HG03196 (cell line): ENCODE results near the gene ZNF236.
"Not testable (repeated sequence)": the region's sequence is repeated elsewhere in the genome, so short reads cannot be mapped to it uniquely, and the experiment has no call there.

ENCODE experiments used
- ATAC-seq: cut with Tn5 transposase; IDR thresholded peaks from one replicate; pipeline ENCODE4 v1.9.1; 2021; ENCODE audit not compliant: unreplicated experiment

Gene ZNF236

DNA sequence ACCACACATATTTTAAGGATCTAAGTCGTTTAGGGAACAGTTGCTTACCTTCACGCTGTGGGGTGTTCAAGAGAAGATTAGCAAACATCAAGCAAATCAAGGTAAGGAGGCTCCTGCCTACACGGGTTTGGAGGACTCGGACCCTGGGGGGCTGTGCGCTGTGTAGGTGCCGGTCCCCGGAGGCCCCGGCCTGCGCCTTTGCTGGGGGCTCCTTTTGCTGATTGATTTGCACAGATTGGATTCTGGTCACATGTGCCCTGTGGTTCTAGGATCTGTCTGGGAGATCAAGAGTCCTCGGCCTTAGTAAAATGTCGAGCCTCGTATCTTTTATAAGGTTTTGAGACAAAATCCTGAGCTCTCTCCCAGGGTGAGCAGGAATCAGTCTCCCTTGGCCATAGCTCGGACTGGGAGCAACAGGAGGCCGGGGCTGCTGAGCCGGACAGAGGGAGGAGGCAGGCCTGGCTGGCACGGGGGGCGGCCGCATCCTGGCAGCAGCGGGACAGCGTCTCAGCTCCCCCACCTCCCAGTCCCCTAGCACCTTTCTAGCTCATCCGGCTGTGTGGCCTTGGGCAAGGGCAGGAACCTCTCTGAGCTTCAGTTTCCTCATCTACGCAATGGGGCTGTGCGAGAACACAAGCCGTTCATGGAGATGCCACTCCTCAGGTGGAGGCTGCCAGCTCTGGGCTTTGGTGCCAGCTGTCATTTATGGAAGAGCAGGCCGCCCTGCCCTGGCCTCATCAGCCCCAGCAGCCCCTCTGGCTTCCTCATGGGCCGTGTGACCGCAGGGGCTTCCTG is 163.0 kb downstream of the ZNF236 start:
- no peak for ATAC-seq

DNA sequence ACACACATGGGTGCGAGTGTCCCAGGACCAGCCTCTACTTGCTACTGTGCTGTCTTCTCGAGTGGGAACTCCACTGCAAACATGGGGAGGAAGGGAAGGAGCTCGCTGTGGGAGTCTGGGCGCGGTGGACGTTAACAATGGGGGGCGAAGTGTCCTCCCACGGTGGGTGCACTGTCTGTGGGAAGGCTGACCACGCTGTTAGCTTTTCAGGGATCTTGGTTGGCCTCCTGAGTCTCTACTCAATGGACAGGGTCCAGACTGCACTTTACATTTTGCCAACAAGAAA is 163.5 kb downstream of the ZNF236 start:
- no peak for ATAC-seq

DNA sequence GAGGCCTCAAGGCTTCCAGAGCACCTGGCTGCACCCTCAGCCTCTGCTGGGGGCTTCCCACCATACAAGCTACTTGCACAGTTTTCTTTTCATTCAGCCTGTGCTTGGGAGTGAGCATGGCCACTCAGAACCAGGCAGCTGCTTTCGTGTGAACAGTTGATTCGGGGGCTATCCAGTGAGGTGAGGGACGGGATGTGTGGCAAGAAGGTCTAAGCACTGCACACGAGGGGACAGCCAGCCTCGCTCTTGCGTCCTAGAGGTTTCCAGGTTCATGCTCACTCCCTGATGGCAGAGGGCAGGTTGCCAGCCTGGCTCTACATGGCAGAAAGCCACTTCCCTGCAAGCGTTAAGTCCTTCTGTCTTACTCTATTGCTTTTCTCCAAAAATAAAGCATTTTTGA is 164.0 kb downstream of the ZNF236 start:
- no peak for ATAC-seq

DNA sequence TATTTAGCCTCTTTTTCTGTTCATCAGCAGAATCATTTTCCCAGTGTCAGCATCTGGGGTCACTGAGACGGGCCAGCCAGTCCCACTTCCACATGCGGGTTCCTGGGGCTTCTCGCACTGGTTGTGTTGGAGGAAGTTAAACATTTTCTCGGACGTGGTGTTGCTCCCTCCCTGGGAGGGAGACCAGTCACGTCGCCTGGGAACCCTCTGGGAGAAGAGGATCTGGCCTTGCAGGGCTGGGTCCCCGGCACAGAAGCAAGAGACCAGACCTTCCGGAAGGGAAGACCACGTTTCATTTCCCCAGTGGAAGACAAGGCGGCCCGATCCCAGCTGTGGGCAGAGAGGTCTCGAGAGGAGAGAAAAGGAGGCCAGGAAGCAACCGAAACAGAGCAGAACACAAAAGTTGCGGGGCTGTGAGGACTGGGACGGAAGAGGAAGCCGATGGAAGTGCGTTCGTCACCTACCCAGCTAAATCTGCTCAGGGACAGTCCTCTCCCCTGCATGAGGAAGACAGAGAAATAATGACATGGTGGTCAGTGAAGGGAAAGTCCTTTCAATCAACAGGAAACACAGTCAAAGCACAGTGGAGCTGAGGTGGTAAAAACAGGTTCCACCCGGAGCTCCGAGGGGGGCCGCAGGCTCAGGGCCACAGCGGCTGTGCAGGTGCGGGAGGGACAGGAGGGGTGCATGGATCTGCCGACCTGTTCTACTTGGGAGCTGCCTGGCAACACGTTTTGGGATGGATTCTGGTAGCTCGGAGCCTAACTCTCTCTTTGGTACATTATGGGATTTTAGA is 165.9 kb downstream of the ZNF236 start:
- no peak for ATAC-seq

DNA sequence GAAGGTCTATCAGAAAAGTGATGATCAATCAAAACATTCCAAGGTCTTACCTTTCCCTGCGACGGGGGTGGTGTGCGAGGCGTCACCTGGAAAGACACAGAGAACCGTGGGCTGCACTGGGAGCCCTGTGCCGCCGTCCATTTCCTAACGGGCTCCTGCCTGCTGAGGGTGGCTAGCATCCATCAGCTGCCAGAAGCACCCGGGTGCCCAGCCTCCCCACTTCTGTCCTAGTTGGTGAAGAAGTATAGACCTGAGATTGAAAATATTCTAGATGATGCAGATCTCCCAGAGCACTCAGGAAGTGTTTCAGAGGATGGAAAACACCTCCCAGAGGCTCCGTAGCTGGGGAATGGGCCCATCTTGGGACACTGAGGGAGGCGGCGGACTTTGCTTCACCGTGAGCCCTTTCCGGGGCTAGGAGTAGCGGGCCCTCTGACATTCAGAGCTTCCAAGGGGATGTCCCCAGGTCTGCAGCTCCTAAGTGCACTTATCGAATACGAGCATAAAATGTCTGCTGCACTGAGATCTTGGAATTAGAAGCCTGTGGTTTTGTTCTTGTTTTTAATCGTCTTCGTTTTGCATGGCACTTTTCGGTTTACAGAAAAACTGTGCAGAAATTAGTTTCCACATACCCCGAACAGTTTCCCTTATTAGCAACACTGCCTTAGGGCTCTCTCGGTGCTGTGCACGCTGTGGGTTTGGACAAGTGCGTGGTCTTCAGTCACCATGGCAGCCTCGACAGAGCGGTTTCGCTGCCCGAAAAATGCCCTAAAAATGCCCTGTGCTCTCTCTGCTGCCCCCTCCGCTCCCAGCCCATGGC is 166.7 kb downstream of the ZNF236 start:
- no peak for ATAC-seq

DNA sequence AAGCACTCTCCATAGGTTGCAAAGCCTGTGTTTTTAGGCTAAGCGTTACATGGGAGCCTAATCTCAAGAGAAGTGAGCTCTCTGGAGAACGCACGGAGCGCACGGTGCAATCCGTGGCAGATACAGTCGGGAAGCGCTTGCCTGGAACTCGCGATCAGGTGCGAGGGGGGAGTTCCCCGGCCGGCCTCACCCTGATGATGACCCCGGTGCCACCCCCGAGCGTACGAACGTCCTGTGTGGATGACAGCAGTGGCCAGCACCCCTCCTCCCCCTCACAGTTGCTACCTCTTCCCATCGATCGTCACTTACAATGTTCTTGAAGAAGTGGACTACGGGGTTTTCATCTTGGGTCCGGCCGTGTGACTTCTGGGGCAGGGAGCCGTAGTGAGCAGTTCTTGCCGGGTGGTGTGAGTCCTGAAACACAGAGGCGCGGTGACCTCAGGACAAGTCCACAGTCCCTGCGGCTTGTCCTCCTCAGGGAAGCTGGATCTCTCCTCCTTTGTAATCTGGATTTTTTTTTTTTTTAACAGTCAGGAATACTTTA is 167.4 kb downstream of the ZNF236 start:
- ATAC-seq = no peak

DNA sequence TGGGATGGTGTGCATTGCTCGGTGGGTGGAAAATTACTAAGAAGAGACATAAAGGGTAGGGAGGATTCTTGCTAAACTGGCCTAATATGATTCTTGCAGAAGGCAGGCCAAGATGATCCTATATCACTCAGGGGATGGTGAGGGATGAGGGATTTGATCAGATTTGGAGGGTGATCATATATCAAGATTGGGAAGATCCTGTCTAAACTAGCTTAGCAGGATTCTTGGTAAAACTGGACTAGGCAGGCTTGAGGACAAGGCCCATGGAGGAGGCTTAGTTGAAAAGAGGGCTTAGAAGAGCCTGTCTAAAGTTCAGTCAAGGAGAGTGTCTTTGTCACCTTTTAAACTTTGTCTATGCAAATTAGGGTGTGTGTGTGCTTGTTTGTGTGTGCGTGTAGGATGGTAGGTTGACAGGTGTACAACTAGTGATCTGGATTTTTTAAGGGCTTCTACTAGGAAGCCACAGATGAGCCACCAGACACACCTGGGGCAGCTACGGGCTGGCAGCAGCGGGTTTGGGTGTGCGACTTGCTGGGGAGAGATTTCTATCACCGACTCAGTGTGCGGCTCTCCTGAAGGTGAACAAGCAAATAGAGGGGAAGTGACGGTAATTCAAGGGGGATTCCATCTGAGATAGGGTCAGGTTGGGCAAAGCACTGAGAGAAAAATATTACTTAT is 168.1 kb downstream of the ZNF236 start:
- not testable (repeated sequence) for ATAC-seq

DNA sequence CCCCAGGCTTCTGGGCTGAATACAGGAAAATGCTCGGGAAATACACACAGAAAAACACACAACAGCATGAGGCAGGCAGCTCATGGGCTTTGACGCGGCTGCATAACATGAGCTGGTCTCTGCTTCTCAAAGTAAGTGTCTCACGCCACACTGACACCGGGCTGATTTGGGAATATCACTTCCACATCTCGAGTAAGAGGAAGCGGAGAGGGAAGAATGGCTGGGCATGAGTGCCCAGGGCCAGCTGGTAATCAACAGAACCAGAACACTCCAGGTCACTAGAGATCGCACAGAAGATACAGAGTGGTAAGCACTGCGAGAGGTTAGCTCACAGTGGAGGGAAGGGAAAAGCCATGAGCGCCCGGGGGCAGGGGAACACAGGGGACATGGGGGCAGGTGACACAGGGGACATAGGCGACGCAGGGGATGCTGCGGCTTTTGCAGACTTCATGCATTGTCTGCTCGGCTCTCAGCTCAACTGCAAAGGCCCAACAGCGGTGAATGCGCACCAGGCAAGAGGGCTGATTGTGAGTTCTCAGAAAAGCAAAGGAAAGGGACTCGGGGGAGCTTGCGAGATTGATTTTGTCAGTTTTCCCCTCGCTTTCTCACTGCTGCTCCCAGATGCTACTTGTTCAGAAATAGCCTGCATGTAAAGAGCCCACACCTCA is 168.8 kb downstream of the ZNF236 start:
- ATAC-seq = no peak

DNA sequence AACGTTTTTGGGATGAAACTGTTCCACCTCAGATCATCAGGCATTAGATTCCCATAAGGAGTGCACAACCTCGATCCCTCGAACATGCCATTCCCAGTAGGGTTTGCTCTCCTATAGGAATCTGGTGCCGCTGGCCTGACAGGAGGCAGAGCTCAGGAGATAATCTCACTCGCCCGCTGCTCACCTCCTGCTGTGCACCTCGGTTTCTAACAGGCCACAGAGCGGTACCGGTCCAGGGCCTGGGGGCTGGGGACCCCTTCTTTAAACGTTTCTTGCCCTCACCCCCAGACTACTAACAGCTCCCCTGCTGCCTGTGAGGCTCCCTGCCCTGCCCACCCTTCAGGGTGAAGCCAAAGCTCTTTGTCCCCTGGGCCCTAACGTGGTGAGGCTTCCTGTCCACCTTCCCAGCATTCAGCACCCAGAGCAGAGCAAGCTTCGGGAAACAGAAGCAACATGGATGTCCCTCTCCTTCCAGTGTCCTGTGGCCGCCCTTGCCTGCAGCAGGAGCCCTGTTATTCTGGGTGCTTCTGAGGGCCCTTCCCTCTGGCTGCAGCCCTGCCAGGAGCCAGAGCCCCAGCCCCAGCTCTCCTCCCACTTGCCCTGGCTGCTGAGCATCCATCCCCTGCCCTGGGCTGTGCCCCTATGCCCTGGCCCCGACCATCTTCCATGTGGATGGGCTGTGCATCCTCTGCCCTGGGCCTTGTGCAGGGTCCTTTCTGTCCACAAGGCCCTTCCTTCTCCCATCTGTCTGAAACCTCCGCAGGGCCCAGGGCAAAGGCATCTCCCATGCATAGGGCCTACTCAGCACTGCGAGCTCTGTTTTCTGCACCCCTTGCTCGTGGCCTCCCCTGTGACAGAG is 170.1 kb downstream of the ZNF236 start:
- ATAC-seq = no peak

DNA sequence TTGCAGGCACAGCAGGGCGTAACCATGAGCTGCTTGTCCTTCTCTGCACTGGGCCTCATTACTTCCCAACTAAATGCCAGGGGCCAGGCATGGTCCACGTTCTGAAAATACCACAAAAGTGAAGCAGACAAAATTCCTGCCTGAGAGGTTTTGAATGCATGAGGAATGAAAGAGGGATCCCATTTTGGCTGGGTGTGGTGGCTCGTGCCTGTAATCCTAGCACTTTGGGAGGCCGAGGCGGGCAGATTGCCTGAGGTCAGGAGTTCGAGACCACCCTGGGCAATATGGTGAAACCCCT is 170.7 kb downstream of the ZNF236 start:
- no peak for ATAC-seq

DNA sequence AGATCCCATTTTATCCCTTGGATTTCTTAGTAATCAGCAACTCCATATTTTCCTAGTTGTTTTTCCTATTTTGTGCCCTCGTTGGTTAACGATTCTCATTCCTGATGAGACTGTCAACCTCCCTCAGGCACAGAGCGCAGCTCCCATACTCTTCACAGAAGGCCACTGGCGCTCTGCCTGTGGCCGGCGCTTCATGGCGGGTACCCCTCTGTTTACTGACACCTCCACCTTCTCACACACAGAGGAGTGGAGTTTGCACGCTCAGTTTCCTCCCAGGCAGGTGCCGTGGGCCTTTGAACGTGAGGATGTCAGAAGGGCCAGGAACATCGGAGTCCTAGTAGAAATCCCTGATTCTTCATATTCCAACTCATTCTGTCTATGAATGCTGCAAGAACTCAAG is 171.2 kb downstream of the ZNF236 start:
- ATAC-seq = no peak

DNA sequence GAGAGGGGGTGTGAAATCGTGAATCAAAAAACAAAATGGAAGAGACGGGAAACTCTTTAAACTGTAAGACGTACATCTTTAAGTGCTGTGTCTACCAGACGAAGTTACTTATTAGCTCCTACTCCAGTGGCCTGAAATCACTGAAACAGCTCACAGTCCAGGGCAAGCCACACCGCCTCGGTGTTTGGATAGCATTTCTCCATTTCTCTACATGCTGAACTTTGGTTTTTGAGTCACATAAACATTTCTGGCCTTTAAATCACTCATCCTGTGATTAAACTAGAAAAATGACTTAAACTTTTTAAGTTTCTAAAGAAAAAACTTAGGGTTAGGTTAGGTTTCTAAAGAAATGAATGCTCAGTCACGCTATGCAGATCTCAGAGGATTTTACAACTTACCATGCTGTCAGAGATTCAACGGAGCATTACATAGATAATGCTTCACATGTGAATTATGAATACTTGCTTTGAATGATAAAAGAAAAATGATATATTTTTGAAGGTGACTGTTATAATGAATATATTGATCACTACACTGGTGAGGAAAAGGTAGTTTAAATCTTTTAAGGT is 171.8 kb downstream of the ZNF236 start:
- ATAC-seq = no peak

DNA sequence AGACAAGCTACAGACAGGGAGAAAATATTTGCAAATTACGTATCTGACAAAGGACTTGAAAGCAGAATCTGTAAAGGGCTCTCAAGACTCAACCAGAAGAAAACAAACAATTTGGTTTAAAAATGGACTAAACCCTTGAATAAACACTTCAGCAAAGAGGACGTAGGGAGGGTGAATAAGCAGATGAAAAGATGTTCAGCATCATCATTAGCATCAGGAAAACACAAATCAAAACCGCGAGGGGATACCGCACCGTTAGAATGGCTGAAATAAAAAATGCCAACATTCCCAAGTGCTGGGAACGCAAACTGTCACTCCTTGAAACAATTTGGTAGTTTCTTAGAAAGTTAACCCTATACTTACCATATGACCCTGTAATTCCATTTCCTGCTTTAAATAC is 173.5 kb downstream of the ZNF236 start:
- ATAC-seq = no peak

DNA sequence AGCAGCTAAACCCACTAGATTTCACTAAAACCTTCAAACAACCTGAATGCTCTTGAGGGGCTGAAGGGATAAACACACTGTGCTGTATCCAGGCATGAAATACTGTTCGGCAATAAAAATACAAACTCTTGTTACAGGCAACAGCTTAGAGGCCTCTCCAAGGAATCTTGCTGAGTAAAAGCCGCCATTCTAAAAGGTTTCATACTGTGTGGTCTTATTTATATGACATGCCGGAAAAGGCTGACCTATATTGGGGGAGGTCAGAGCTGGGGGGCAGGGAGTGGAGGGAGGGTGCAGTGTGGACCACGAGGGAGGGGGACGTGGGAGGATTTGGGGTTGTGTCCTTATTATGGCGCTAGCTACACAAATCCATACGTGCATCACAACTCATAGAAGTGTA is 174.1 kb downstream of the ZNF236 start:
- ATAC-seq = no peak

DNA sequence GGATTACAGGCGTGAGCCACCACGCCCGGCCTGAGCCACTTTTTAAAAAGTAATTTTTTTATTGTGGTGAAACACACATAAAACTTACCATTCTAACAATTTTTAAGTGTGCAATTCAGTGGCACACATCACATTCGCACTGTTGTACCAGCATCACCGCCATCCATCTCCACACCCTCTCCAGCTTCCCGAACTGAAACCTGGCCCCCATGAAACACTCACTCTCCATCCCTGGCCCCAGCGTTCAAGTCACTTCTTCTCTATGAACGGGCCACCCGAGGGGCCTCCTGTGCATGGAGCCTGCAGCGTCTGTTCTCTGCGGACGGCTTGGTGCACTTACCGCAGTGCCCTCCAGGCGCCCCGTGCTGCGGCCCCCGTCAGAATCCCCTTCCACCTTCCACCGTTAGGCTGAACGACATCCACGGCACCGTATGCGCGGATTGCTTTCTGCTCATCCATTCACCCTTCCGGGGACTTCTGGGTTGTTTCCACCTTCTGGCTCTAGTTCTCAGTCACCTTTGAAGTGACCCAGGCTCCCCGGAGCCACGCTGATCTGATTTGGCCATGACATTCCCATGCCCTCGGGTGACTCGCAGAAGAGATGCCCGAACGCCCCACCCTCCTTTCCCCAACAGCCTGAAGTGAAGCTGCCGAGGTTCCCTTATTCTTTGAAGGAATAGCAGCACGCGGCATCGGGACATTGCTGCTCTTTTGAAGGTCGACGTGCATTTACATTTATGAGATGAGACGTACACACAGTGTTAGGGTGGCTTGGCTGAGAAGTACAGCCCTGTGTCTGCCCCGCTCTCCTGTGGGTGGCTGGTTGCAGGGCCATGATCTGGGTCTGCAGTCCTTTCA is 175.8 kb downstream of the ZNF236 start:
- no peak for ATAC-seq

DNA sequence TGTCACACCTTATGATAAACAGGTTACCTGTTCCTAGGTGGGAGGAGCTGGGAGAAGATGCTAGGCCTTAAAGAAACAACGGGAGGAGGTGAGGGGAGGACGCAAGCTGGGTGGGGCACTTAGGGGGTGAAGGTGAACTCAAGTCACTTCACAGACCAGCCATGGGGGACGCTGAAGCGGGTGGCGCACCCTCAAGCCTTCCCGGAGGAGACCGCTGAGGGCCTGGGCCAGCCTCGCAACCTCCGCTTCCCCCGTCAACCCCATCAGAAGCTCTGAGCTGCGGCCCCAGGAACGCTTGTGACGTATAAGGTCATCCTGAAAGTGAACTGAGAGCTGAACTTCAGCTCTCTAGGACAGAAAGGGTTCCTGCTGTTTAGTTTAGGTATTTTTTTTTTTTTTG is 176.7 kb downstream of the ZNF236 start:
- ATAC-seq = no peak

DNA sequence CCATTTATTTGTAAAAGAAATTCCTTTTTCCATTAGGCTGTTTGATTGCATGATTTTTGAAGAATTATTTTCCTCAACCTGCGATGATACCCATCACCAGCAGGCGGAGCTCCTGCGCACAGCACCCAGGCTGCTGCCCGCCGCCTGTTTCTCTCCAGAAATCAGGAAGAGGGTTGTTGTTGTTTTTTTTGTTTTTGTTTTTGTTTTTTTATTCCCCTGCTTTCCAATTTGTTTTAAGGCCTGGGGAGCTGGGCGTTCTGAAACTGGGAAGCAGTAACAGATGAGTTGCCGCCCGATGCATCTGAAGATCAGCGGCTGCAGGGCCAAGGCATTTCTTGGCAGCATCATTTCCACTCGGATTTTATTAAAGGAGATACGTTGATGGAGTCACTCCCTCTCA is 178.2 kb downstream of the ZNF236 start:
- no peak for ATAC-seq

DNA sequence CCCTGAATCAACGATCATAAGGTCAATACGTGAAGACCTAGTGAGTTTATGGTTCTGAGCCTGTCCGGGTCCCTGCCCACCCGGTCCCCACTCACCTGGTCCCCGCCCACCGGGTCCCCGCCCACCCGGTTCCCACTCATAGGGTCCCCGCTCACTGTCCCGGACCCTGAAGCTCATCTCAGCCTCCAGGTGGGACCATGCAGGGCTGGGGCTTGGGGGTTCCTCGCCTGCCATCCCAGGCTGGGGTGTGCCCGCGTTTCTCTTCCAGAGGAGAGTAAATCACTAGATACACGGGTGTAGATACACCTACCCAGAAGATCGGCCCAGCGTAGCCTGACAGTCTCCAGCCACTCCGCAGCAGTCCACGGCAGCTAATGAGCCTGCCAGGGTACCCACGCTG is 178.7 kb downstream of the ZNF236 start:
- no peak for ATAC-seq
